T-helper 9 cell (primary cell): ENCODE data around the gene CIB1.

Experiments used
- DNase-seq: peaks from one replicate; pipeline ENCODE4 v3.0.0-alpha.2; 2020

CIB1 gene

DNA sequence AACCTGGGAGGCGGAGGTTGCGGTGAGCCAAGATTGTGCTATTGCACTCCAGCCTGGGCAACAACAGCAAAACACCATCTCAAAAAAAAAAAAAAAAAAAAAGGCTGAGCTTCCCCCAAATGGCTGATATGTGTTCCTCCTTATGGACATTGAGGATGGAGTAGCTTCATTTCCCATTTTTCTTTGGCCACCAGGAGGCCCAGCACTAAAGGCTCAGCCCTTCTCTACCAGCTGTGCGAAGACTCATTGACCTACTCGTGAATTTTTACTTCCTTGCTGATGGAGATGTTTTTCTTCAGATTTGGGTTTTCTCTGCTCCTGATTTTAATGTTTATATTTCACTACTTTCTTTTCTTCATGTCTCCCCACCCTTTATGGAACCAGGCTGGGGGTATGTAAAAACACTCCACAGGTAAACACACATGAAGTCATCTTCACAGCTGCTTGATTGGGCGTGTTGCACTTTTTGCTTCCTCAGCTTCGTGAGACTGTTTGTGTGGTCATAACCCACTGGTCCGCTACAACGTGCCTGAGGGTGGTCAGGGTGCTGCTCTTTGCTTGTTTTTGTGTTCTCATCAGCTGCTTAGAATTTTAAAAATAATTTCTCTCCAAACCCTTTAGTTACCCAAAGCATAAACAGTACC, 19.1 kb downstream of the CIB1 start:
- DNase-seq = no peak

DNA sequence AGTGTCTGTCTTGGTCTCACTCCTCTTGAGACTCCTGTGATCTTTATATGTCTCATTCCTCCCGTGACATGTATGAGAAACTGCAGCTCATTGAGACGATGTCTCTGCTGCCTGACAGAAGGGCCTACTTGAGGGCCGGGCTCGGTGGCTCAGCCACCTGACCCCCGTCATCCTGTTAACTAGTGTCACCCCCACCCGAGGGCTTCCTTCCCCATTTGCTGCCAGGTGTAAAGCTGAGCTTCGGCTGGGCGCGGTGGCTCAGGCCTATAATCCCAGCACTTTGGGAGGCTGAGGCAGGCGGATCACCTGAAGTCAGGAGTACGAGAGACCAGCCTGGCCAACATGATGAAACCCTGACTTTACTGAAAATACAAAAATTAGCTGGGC, 19.9 kb downstream of the CIB1 start:
- no peak for DNase-seq

DNA sequence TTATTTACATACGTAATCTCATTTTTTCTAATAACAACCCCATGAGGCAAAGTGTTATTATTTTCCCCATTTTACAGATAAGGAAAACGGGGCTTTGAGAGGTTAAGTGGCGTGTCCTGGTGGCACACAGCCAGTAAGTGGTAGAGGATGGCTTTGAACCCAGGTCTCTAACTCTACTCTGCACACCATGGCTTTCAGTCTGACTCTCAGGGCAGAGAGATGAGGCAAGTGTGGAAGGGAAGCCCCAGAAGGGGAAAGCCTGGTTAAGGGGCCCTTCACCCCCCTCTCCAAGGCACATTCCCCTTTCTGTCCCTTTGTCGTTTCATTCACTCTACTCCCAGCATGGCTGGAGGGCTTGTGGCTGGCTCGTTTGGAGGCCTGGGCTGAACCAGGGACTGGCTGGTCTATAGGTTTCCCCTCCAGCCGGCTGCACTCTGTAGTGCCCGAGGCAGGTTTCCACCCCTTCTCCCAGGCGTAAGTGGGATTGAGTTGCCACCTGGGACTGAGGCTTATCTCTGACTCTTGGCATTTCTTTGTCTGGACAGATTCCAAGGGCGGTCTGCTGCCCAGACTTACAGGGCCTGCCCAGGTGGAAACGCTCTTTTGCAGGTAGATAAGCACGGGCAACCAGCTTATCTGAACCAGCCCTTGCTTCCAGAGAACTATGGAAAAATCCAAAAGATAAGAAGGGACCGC, 20.5 kb downstream of the CIB1 start:
- no peak for DNase-seq

DNA sequence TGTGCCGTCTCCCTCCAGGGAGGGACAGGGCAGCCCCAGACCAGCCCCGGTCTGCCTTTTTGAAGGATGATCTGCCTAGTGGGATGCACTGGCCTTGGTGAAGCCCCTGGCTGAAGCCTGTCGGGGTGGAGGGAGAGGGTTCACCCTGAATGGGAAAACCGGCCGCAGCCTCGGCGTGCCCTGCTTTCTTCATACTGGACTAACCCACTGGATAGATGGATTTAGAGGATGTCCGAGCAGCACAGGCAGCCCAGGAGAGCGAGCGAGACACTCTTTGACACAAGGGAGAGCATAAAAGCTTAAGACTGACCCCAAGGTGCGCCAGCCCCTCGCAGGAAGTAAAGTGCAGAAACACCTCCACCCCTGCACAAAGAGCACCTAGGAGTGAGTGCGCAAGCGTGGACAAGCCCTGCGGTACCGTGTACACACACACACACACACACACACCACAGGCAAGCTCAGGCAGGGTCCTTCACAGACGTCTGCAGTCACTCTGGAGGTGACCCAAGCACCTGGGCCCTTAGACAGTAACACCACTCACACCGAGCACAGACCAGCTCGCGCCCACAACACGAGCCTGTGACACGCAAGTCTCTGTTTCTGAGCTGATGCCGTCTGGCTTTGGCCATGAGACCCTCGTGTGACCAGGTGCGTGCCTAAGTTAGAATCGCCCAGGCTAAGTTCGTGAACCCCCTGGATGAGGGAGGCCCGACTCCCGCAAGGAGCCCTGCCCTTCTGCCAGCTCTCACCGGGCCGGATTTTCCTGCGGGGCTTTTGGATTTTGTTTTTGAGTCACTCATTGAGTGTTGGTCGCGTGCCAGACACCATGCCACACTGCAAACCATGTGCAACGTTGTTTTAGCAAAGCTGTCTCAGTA, 21.3 kb downstream of the CIB1 start:
- no peak for DNase-seq

DNA sequence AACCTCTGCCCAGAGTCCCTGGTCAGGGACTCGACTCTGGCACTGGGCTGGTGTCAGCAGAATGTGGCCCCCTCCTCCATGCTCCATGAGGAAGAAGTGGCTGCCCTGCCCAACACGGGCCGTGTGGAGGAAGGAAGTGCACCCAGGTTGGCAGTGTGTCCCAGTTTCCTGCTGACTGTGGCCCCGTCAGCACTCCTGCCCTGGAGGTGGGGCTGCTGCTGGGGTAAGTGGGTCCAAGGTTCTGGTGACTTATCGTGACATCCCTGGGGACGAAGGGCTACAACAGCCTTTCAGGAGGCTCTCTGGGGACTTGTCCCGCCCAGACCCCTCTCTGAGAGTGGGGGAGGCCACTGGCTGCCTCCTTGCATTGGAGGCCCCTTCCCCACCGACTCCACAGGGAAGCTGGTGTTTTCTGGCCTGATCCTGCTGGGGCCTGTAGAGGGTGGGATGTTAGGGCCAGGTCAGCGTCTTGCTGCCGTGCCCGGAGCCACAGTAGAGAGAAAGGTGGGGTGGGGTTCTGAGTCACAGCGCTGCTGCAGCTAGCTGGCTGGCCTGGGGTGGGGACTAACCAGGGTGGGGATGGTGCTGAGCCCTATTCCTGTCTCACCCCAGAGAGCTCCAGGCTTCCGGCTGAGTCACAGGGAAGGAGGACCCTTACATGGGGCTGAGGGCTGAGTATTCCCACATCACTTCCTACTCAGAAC, 22.1 kb downstream of the CIB1 start:
- DNase-seq = no peak

DNA sequence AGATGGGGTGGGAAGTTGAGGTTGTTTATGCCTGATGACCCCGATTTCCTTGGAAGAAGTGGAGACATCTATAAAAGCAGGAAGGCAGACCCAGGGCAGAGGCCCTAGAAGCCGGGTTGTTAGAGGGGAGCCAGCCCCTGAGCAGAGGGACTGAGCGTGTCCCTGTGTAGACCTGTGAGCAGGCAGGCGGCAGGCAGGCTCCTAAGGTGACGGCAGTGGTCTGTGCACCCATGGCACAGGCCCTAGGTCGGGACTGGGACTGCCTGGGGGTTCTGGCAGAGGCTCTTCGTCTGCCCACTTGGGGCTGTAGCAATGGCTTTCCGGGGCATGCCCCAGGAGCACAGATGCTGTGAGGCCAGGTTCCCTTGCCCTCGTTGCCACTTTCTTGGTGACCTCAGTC, 22.7 kb downstream of the CIB1 start:
- DNase-seq = no peak

DNA sequence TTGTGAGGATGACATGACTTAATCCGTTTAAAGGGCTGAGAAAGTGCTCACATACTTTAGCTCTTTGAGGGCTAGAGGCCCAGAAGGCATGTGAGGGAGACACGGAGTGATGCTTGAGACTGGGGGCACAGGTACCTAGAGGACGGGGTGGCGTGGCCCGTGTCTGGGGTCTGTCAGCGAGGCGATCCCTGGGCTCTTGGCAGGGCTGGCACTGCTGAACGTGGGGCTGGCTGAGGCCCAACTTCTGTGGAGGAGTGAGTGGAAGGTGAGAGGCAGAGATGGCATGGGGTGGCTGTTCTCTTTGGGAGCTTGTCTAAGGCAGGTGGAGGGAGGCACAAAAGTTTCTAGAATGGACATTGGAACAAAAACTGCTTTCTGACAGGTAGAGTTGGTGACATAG, 23.1 kb downstream of the CIB1 start:
- DNase-seq = no peak

DNA sequence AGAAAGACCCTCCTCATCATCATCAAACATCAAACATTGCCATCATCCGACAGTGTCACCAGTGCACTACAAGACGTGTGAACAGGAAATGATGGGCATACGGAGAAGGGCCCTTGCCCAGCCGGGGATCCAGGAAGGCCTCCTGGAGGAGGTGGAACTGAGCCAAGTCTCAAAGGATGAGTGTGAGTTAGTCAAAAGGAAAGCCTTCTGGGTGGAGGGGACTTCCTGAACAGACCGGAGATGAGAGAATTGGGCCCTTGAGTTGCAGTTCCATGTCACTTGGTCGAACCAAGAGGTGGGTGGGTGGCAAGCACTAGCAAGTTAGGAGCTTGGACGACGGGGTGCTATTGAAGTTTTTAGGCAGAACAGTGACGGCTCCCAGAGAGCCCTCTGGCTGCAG, 24.1 kb downstream of the CIB1 start:
- DNase-seq = no peak

DNA sequence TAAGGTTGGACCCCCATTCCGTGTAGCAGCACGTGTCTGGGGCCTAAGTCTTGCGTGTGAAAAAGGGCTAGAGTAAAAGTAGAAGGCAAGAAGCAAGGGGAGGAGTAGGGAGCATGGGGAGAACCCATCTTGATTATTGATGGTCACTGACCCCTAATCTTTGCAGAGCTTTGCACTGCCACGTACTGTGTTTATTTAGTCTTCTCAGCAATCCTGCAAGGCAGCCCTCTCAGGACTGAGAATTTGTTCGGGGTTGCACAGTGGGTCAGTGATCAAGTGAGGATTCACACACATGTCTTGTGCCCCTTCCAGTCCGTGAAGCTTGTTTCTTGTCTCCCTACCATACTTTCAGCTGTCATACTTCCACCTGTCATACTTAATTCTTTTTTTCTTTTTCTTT, 25.4 kb downstream of the CIB1 start:
- no peak for DNase-seq

DNA sequence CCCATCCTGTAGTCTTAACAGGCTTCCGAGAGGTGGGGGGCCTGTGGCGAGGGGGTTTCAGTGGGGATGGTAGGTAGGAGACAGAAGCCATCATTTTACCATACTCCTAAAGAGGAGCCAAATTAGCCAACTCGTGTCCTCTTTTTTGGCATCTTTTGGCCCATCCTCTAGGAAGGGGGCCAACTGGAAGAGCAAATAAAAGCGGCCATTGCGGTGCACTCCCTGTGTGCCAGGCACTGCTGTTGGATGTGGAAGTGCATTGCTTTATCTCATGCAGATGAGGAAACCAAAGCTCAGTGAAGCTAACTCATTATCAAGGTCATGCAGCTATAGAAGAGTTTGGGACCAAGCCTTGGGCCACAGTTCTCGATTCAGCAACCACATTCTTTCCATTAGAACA, 26.5 kb downstream of the CIB1 start:
- no peak for DNase-seq

DNA sequence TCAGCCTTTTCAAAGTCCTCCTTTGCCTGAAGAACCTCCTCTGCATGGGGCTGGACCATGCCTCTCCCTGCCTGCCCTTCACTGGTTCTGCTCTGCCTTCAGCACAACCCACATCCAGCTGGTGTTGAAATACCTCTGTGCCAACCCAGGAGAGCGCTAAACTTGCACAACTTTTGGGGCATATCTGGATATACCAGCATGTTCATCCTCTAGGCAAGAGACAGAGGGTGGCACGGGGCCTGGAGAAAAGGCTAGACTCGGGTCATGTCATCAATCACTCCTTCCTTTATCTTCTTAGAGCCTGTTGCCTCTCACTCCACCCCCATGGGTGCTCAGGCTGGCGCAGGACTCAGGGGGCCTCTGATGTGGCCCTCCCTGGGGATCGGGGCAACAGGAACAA, 27.9 kb downstream of the CIB1 start:
- DNase-seq = no peak

DNA sequence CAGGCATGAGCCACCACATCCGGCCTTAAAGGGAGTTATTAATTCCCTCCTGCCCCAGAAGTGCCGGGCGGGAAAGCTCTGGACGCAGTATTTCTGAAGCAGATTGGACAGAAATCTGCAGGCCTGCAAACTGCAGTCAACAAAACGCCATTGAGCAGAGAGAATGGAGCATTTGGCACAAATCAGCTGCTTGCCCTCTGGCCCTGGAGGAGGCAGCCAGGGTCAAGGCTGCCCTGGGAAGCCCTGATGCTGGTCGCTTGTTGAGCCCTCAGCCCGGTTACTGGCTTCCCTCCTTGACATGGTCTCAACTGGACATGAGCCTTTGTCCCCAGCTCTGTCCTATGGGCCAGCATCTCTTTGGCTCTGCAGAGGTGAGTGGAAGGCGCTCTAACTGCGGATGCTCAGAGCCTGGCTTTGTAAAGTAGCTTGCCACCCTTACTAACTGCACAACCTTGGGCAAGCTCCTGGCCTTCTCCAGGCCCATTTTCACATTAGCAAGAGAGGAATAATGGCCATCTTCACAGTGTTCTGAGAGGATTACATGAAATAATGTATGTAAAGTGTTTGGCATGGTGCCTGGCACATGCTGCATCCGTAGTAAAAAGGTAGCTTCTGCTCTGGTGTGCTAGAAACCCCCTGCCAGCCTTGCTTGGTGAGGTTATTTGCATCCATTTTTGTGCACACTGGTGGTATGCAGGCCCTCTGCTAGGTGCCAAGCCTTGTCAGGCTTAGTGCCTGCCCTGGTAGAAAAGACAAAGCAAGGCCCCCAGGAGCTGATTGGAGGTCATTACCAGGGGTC, 28.5 kb downstream of the CIB1 start:
- DNase-seq = no peak

DNA sequence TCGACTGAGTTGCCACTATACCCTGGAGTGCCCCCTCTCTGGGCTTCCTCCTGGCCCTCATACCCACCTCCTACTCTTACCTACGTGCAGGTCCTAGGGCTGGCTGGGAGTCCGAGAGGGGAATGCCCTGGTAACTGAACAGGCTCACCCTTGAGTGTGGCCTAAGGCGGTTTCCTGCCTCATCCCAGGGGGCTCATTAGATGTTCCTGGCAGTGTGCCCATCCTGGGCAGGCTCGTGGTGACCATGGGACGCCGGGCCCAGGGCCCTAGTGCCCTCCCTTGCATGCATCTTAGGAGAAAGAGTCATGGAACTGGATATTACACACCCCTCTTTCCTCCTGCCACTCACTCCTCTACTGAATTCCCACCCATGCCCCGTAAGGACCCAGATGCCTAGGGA, 29.8 kb downstream of the CIB1 start:
- no peak for DNase-seq

DNA sequence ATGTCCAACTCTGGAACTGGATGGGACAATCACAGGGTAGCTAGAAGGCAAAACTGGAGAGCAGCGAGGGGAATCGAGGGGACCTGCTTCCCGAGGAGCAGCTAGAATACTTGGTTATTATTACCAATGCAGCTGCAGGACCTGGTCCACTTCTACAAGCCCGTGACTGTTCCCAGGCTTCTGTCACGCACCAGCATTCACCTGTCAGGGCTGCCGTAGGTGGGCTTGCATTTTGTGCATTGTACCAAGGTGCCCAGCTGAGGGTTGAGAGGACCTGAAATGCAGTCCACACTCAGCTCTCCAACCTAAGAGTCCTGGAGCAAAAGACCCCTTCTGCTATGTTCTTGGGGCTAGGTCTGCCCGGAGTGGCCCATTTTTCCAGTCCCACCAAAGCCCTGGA, 30.3 kb downstream of the CIB1 start:
- DNase-seq = no peak

DNA sequence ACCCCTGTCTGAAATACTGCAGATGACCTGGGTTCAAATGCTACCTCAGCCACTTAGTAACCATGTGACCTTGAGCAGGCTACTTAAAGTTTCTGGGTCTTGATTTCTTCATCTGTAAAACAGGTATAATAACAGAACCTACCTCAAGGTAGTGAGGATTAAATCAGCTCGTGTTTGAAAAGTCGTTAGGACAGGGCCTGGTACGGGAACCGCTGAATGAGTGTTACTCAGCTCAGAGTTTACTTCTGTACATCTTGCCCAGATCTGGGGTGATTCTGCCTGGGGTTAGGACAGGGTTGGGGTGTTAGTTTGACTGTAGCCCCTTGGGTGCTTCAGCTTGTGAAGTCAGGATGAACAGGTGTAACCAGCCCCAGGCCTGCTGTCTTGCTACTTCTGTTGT, 30.8 kb downstream of the CIB1 start:
- no peak for DNase-seq

DNA sequence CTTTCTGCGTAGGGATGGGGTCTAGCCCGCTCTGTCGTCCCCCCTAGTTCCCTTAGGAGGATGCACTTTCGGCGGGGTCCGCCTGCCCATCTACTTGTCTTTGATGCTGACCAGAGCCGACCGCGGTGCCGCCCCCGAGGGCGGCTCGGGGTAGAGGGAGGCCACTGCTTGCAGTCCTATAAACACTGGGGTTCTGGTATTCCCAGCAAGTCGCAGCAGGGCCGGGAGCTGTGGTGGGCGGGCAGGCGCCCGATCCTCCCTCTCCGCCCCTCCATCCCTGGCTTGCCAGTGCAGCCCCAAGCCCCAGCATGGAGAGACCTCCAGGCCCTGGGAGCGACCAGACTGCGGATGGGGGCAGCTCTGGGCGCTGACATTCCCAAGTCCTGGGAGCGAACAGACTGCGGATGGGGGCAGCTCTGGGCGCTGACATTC, 31.8 kb downstream of the CIB1 start:
- DNase-seq = no peak

DNA sequence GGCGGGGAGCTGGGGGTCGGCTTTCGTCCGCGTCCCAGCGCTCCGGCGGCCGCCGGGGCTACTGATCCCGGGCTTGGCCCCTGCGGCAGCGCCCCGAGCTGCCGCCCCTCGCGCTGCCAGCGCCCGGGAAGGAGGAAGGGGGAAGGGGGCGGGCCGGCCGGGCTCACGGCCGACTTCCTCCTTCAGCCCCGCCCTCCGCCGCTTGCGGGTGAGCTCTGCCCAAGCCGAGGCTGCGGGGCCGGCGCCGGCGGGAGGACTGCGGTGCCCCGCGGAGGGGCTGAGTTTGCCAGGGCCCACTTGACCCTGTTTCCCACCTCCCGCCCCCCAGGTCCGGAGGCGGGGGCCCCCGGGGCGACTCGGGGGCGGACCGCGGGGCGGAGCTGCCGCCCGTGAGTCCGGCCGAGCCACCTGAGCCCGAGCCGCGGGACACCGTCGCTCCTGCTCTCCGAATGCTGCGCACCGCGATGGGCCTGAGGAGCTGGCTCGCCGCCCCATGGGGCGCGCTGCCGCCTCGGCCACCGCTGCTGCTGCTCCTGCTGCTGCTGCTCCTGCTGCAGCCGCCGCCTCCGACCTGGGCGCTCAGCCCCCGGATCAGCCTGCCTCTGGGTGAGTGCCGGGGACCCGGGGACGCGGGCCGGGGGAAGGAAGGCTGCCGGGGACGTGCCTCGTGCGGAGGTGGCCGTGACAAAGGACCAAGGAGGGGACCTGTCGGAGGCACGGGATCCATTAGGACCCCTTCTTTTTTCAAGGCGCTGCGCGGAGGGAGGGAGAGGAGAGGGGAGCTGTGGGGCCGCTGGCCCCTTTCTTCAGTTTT, 32.4 kb downstream of the CIB1 start, which contains the start of gene SEMA4B:
Gene SEMA4B (plus strand): TSS at position 201 of the 814 bp plus-strand sequence. CDS start 249 bp downstream, at position 450.
- DNase-seq = peak; percentile 68

DNA sequence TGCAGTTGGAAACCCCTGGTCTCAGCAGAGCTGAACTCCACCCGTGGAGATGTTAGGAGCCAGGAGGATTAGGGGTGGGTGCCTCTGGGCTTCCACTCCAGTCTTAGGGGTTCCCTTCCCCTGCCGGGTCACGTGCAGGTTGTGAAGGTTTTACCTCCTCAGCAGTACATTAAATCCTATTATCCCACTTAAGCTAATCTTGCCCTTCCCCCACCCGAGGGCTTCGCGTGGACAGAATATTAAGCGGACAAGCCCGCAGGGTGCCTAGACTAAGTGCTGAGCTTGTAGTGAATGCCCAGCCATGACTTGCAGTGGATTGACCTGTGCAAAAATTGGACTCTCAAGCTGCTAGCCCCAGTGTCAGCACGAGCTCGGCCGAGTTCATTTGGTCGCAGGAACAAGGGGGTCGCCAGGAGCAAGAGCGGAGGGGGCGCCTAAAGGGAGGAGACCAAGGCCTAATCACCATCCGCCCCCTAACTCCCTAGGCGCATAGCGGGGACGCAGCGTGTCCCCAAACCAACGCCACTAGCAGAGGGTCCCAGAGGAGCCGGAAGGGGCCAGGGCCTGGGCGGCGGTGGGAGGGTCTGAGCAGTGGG, 33.1 kb downstream of the CIB1 start:
- DNase-seq = no peak

DNA sequence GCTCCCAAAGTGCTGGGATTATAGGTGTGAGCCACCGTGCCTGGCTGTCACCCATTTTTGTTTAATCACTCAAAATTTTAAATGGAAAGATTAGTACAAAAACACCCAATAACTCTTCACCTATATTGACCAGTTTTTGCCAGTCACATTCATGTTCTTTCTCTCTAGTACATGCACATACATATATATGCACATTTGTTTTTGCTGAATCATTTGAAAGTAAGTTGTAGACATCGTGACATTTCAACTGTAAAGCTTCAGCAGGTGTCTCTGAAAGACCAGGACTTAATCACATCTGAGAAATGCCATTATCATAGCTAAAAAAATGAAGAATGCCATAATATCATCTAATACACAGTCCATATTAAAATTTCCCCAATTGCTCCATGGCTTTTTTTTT, 39.1 kb downstream of the CIB1 start:
- DNase-seq = no peak

DNA sequence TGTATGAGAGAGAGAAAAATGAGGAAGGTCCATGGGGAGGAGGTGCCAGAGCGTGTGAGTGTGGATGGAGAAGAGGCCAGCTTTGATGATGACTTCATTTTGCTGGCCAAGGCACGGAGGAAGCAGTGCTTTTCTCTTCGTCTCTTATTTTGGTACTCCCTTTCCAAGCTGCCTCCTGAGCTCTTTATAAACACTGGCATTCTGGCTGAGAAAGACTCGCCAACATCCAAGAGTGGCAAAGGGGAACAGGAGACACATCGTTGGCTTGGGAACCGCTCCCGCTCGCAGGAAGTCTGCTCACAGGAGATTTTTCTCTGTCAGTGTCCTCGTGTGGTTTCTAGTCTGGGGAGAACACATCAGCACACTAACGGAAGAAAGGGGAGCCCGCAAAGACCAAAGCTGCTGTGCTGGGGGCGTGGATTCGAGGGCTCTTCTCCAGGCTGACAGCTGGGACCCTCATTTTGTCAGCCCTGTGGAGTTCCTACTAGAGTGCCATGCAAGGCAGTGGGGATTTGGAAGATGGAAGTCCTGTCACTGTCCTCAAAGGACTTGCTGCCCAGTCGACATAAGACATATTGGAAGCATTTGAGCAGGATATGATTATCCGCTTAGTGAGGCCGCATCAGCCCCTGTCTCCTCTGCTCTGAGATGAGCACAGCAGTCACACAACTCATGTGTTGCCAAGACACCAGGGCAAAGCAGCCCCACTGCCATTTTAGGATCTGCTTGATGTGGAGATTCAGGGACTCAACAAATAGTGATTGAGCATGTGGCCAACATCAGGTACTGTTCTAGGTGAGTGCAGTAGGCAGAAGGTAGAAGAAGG, 40.6 kb downstream of the CIB1 start:
- no peak for DNase-seq
